Liver (tissue), 9 donors: ENCODE measurements around the gene DHRSX. TPM values are rescaled to one million over a fixed set of nuclear protein-coding genes. Genes with fewer than 3 reads are reported as not detected.
"Not testable (repeated sequence)": the region's sequence is repeated elsewhere in the genome, so short reads cannot be mapped to it uniquely, and the experiment has no call there.

Source experiments
- DNase-seq: peaks from one replicate; pipeline ENCODE4 v3.0.0-alpha.2; 2017; ENCODE audit warnings: low spot score
- H3K27ac ChIP-seq, 2 donors: one replicate each; pipeline ENCODE4 v1.7.0; 2013; ENCODE audit warnings: inconsistent platforms in 2 of 2, low read length in 2 of 2, control low read depth in 1 of 2, low read depth in 1 of 2, mild to moderate bottlenecking in 1 of 2
- H3K27me3 ChIP-seq, 4 donors: one replicate each; pipeline versions ENCODE4 v1.6.1 to v1.7.0; 2013; ENCODE audit warnings: low read length in 3 of 4, inconsistent platforms in 1 of 4, mild to moderate bottlenecking in 1 of 4, moderate library complexity in 1 of 4; ENCODE audit not compliant: control insufficient read depth in 4 of 4, insufficient read depth in 4 of 4
- H3K36me3 ChIP-seq, 4 donors: one replicate each; pipeline versions ENCODE4 v1.6.1 to v1.7.0; 2013; ENCODE audit warnings: low read length in 3 of 4, mild to moderate bottlenecking in 3 of 4, low read depth in 1 of 4, moderate library complexity in 1 of 4; ENCODE audit not compliant: control insufficient read depth in 4 of 4, insufficient read depth in 3 of 4
- H3K4me1 ChIP-seq, 4 donors: one replicate each; pipeline versions ENCODE4 v1.6.1 to v1.7.0; 2013; ENCODE audit warnings: low read length in 3 of 4, mild to moderate bottlenecking in 3 of 4, moderate library complexity in 1 of 4; ENCODE audit not compliant: control insufficient read depth in 4 of 4, insufficient read depth in 4 of 4
- H3K4me3 ChIP-seq, 3 donors: one replicate each; pipeline versions ENCODE4 v1.6.1 to v1.7.0; 2013; ENCODE audit warnings: low read length in 3 of 3, control low read depth in 1 of 3, low read depth in 1 of 3, mild to moderate bottlenecking in 1 of 3
- H3K9ac ChIP-seq, 2 donors: one replicate each; pipeline ENCODE4 v1.7.0; 2013; ENCODE audit warnings: low read length in 2 of 2, mild to moderate bottlenecking in 2 of 2, moderate library complexity in 2 of 2, control low read depth in 1 of 2, low read depth in 1 of 2
- H3K9me3 ChIP-seq, 4 donors: one replicate each; pipeline versions ENCODE4 v1.6.1 to v1.7.0; 2013; ENCODE audit warnings: low read length in 3 of 4; ENCODE audit not compliant: control insufficient read depth in 4 of 4
- EGR1 ChIP-seq, 2 donors: IDR thresholded peaks; 2 replicates each; pipeline ENCODE4 v1.6.1; 2016 to 2018; ENCODE audit warnings: antibody characterized with exemption in 2 of 2, low read depth in 2 of 2
- FOXA2 ChIP-seq: IDR thresholded peaks from 2 replicates; pipeline ENCODE4 v1.6.1; 2016; ENCODE audit warnings: antibody characterized with exemption
- GABPA ChIP-seq, 2 donors: IDR thresholded peaks in 1 of 2; conservative IDR thresholded peaks in 1 of 2; 2 replicates each; pipeline ENCODE4 v1.6.1; 2016; ENCODE audit warnings: antibody characterized with exemption in 2 of 2, mild to moderate bottlenecking in 1 of 2, moderate library complexity in 1 of 2
- HNF4G ChIP-seq: IDR thresholded peaks from 2 replicates; pipeline ENCODE4 v1.6.1; 2016; ENCODE audit warnings: antibody characterized with exemption
- JUND ChIP-seq, 2 donors: IDR thresholded peaks; 2 replicates each; pipeline ENCODE4 v1.6.1; 2016; ENCODE audit warnings: antibody characterized with exemption in 2 of 2
- MAX ChIP-seq: IDR thresholded peaks from 2 replicates; pipeline ENCODE4 v1.6.1; 2016; ENCODE audit warnings: antibody characterized with exemption
- REST ChIP-seq: IDR thresholded peaks from 2 replicates; pipeline ENCODE4 v1.6.1; 2016; ENCODE audit warnings: antibody characterized with exemption, mild to moderate bottlenecking
- RXRA ChIP-seq, 2 donors: IDR thresholded peaks; 2 replicates each; pipeline ENCODE4 v1.6.1; 2017 to 2018; ENCODE audit warnings: antibody characterized with exemption in 2 of 2, mild to moderate bottlenecking in 1 of 2
- SP1 ChIP-seq: IDR thresholded peaks from 2 replicates; pipeline ENCODE4 v1.6.1; 2018; ENCODE audit warnings: antibody characterized with exemption, mild to moderate bottlenecking
- TAF1 ChIP-seq: conservative IDR thresholded peaks from 2 replicates; pipeline ENCODE4 v1.6.1; 2016; ENCODE audit warnings: antibody characterized with exemption, mild to moderate bottlenecking
- ZBTB33 ChIP-seq: IDR thresholded peaks from 2 replicates; pipeline ENCODE4 v1.6.1; 2016; ENCODE audit warnings: antibody characterized with exemption
- WGBS: extraction: QIAGEN DNeasy Blood & Tissue Kit; methylation state at CpG from one replicate; pipeline ENCODE4 v1.1.7; 2013; 5-methylcytosine and 5-hydroxymethylcytosine counted together
- polyA plus RNA-seq, 2 donors: library from polyadenylated mRNA; stranded (reverse) in 1 of 2; unstranded in 1 of 2; fragments of 200-250 nt in 1 of 2; fragments of >200 nt in 1 of 2; fragmentation: Nextera tagmentation in 1 of 2; extraction: Ambion mirVana in 1 of 2; gene quantifications; one replicate each; pipeline versions ENCODE4 v1.2.1 to v1.2.3, GENCODE V29; 2013 to 2015
- total RNA-seq, 2 donors: library from RNA; depleted of rRNA; stranded (reverse); fragments of >200 nt; gene quantifications; one replicate each; pipeline ENCODE4 v1.2.3, GENCODE V29; 2014
- donor health status: healthy.
- donor health status: healthy.
- donor health status: healthy.
- donor health status: healthy.
- donor health status: healthy.

The DHRSX gene
- total and polyA plus RNA-seq, 4 donors: 17.2 to 35.2 (median 23.3) TPM

DNA sequence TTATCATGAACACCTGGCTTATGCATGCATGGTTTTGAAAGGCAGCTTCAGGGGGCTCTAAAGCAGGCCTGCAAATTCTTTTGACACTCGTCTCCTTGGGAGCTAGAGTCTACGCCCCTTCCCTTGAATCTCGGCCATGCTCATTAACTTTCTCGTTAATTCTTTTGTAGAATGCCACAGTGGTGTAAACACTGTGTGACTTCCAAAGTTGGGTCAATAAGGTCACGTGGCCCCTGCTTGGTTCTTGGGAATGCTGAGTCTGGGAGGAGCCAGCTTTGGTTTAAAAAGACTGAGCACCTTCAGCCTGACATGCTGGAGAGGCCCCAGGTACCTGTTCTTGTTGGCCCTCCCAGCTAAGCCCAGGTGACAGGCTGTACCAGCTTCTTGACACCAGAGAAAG is 228.4 kb downstream of the DHRSX start:
- no peaks in the 10 kb centered on the region for H3K9me3 ChIP-seq
- TF ChIP-seq TAF1 (no peak), JUND (IDR thresholded peaks at IDR 0.05) (no peak), MAX (no peak), GABPA (IDR thresholded peaks at IDR 0.05 in 1 of 2, conservative IDR thresholded peaks at IDR 0.05 in 1 of 2) (no peak), HNF4G (no peak), ZBTB33 (no peak), SP1 (no peak)
- H3K27ac ChIP-seq: no peak overlapping the region
- H3K36me3 ChIP-seq: peaks cover 0 to 3% (median 1%) of the 10 kb centered on the region in 4 donors
- H3K4me3 ChIP-seq: no peak overlapping the region
- no peaks in the 10 kb centered on the region for H3K27me3 ChIP-seq
- no peak for DNase-seq
- WGBS: 72% methylated on average over 5 of the region's 5 CpGs
- no peak overlapping the region for H3K9ac ChIP-seq
- no peaks in the 10 kb centered on the region for H3K4me1 ChIP-seq

- H3K4me3 ChIP-seq, H3K9me3 ChIP-seq, H3K27ac ChIP-seq, H3K27me3 ChIP-seq, H3K36me3 ChIP-seq, H3K4me1 ChIP-seq, H3K9ac ChIP-seq, DNase-seq: not testable (repeated sequence)
- WGBS: 97% methylated on average over 10 of the region's 10 CpGs
These were observed 229.2 kb downstream of the DHRSX start for GRCh38 chrX:2271595-2271994.

DNA sequence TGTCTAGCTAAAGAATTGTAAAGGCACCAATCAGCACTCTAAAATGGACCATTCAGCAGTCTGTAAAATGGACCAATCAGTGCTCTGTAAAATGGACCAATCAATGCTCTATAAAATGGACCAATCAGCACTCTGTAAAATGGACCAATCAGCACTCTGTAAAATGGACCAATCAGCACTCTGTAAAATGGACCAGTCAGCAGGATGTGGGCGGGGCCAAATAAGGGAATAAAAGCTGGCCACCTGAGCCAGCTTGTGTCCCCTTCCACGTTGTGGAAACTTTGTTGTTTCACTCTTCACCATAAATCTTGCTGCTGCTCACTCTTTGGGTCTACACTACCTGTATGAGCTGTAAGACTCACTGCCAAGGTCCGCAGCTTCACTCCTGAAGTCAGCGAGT is 230.0 kb downstream of the DHRSX start:
- not testable (repeated sequence) for DNase-seq, H3K27me3 ChIP-seq, H3K9ac ChIP-seq, H3K27ac ChIP-seq, H3K9me3 ChIP-seq, H3K4me3 ChIP-seq, H3K4me1 ChIP-seq
- H3K36me3 ChIP-seq: peaks cover 0 to 12% (median 6%) of the 10 kb centered on the region in 4 donors
- 97% methylated on average over 4 of the region's 4 CpGs for WGBS

DNA sequence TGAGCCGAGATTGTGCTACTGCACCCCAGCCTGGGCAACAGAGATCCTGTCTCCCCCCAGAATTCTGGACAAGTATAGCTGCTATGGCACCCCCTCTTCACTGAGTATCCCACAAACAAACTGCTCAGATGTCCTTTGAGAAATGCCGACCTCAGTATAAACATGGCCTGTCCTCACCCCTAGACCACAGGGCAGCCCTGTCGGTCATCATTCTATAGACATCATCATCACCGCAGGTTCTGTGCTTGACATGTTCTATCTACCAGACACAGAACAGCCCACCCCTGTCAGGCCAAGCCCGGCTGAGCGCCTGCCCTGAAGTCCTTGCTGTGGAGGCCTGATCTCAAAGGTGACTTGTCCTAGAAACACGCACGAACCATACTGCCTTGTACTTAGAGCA is 232.9 kb downstream of the DHRSX start:
- no peaks in the 10 kb centered on the region for H3K27me3 ChIP-seq
- DNase-seq: no peak
- 93% methylated on average over 8 of the region's 8 CpGs for WGBS
- H3K36me3 ChIP-seq: peaks cover 0 to 19% (median 8%) of the 10 kb centered on the region in 4 donors
- H3K9me3 ChIP-seq: no peaks in the 10 kb centered on the region
- no peak for TF ChIP-seq REST
- TF ChIP-seq RXRA (IDR thresholded peaks at IDR 0.05): no peak
- no peak for TF ChIP-seq EGR1 (IDR thresholded peaks at IDR 0.05; ENCODE audit: low read depth in 2 of 2)
- TF ChIP-seq GABPA (IDR thresholded peaks at IDR 0.05 in 1 of 2, conservative IDR thresholded peaks at IDR 0.05 in 1 of 2): no peak
- TF ChIP-seq FOXA2: no peak
- no peak for TF ChIP-seq ZBTB33
- no peak for TF ChIP-seq MAX
- TF ChIP-seq TAF1: no peak
- no peak overlapping the region for H3K27ac ChIP-seq
- no peak overlapping the region for H3K4me3 ChIP-seq
- H3K9ac ChIP-seq: no peak overlapping the region
- no peaks in the 10 kb centered on the region for H3K4me1 ChIP-seq
